Mesendoderm (in vitro differentiated cells): ENCODE results near the gene DDC. TPM values are rescaled to one million over a fixed set of nuclear protein-coding genes. Genes with fewer than 3 reads are reported as not detected.

Experiments
- DNase-seq: peaks from one replicate; pipeline ENCODE4 v3.0.0; 2013
- H2AK5ac ChIP-seq: 2 replicates; pipeline ENCODE4 v1.6.1; 2013; ENCODE audit warnings: low read length, inconsistent platforms
- H2BK120ac ChIP-seq: 2 replicates; pipeline ENCODE4 v1.6.1; 2013; ENCODE audit warnings: low read depth, mild to moderate bottlenecking, low read length, moderate library complexity, mixed read lengths
- H2BK15ac ChIP-seq: replicated peaks from 2 replicates; pipeline ENCODE4 v1.6.1; 2013; ENCODE audit warnings: low read depth, mild to moderate bottlenecking, moderate library complexity
- H2BK5ac ChIP-seq: 2 replicates; pipeline ENCODE4 v1.6.1; 2013; ENCODE audit warnings: low read length, inconsistent platforms
- H3K18ac ChIP-seq: 2 replicates; pipeline ENCODE4 v1.6.1; 2013; ENCODE audit warnings: mild to moderate bottlenecking, low read length, mixed read lengths
- H3K23ac ChIP-seq: one replicate; pipeline ENCODE4 v1.6.1; 2013; ENCODE audit warnings: low read length
- H3K27ac ChIP-seq: 2 replicates; pipeline ENCODE4 v1.5.1; 2013; ENCODE audit warnings: low read depth, mild to moderate bottlenecking, inconsistent platforms, low read length, moderate library complexity
- H3K27me3 ChIP-seq: 2 replicates; pipeline ENCODE4 v1.6.1; 2013; ENCODE audit warnings: low read length, control low read depth, mild to moderate bottlenecking, inconsistent platforms; ENCODE audit not compliant: insufficient read depth, poor library complexity
- H3K36me3 ChIP-seq: 2 replicates; pipeline ENCODE4 v1.6.1; 2013; ENCODE audit warnings: low read length, inconsistent platforms; ENCODE audit not compliant: control insufficient read depth, insufficient read depth
- H3K4ac ChIP-seq: one replicate; pipeline ENCODE4 v1.6.1; 2013; ENCODE audit warnings: low read depth, mild to moderate bottlenecking, low read length, moderate library complexity
- H3K4me1 ChIP-seq: 2 replicates; pipeline ENCODE4 v1.6.1; 2013; ENCODE audit warnings: low read depth, low read length, inconsistent platforms; ENCODE audit not compliant: control insufficient read depth
- H3K4me2 ChIP-seq: 2 replicates; pipeline ENCODE4 v1.6.1; 2013; ENCODE audit warnings: low read length
- H3K4me3 ChIP-seq: 2 replicates; pipeline ENCODE4 v1.5.1; 2013; ENCODE audit warnings: mild to moderate bottlenecking, low read length
- H3K56ac ChIP-seq: one replicate; pipeline ENCODE4 v1.6.1; 2013; ENCODE audit warnings: low read length
- H3K79me1 ChIP-seq: 2 replicates; pipeline ENCODE4 v1.6.1; 2013; ENCODE audit warnings: low read length, inconsistent platforms
- H3K79me2 ChIP-seq: 2 replicates; pipeline ENCODE4 v1.6.1; 2013; ENCODE audit warnings: mild to moderate bottlenecking, low read length; ENCODE audit not compliant: control insufficient read depth, insufficient read depth
- H3K9ac ChIP-seq: 2 replicates; pipeline ENCODE4 v1.6.1; 2013; ENCODE audit warnings: low read length, inconsistent platforms
- H4K5ac ChIP-seq: one replicate; pipeline ENCODE4 v1.6.1; 2013; ENCODE audit warnings: low read length
- H4K8ac ChIP-seq: one replicate; pipeline ENCODE4 v1.6.1; 2013; ENCODE audit warnings: low read depth, mild to moderate bottlenecking, control low read depth, low read length, moderate library complexity
- WGBS: extraction: QIAGEN DNeasy Blood & Tissue Kit; methylation state at CpG from one replicate; pipeline ENCODE4 v1.1.7; 2013; ENCODE audit warnings: low lambda C conversion rate, missing lambda C conversion rate; ENCODE audit not compliant: insufficient coverage; ENCODE audit errors: extremely low coverage; 5-methylcytosine and 5-hydroxymethylcytosine counted together
- polyA plus RNA-seq, 2 experiments: library from polyadenylated mRNA; stranded (reverse); fragments of 200-250 nt; gene quantifications; one replicate each; pipeline ENCODE4 v1.2.3, GENCODE V29; 2013

DDC gene
- polyA plus RNA-seq (2013, experiment 1 of 2) = 0.45 TPM
- 0.14 TPM for polyA plus RNA-seq (2013, experiment 2 of 2)

- H3K79me1 ChIP-seq = no peaks in the 10 kb centered on the region
- H3K27me3 ChIP-seq = no peaks in the 10 kb centered on the region
- no peaks in the 10 kb centered on the region for H3K36me3 ChIP-seq
- no peak within 1 kb of the TSS for H3K9ac ChIP-seq
- no peak within 1 kb of the TSS for H2BK120ac ChIP-seq
- no peak within 1 kb of the TSS for H2BK5ac ChIP-seq
- H2AK5ac ChIP-seq = no peak within 1 kb of the TSS
- H3K18ac ChIP-seq = no peak within 1 kb of the TSS
- H3K79me2 ChIP-seq = no peaks in the 10 kb centered on the region
- H2BK15ac ChIP-seq = no peak within 1 kb of the TSS
- H3K4ac ChIP-seq = no peak within 1 kb of the TSS
- no peak within 1 kb of the TSS for H3K4me2 ChIP-seq
- H3K27ac ChIP-seq = no peak within 1 kb of the TSS
- H3K4me3 ChIP-seq = no peak within 1 kb of the TSS
- no peak for DNase-seq
- H4K5ac ChIP-seq = no peak within 1 kb of the TSS
- no peaks in the 10 kb centered on the region for H3K4me1 ChIP-seq
- H3K23ac ChIP-seq = no peak within 1 kb of the TSS
- WGBS = no CpG with 5 or more reads among the region's 8 CpGs
- no peak within 1 kb of the TSS for H3K56ac ChIP-seq
- H4K8ac ChIP-seq = no peak within 1 kb of the TSS
Measured at GRCh38 chr7:50564640-50565558, at the start of gene DDC. Gene DDC, minus strand, starts transcription at chr7:50565405. Its CDS starts 21,320 bp downstream, at chr7:50544085.

GRCh38 chr7:50613473-50613872, 48.3 kb upstream of the DDC start:
- no peak overlapping the region for H2BK120ac ChIP-seq
- WGBS = no CpG with 5 or more reads among the region's 8 CpGs
- H3K79me1 ChIP-seq = no peaks in the 10 kb centered on the region
- H3K4me1 ChIP-seq = no peaks in the 10 kb centered on the region
- H4K8ac ChIP-seq = no peak overlapping the region
- H3K4ac ChIP-seq = no peak overlapping the region
- DNase-seq = no peak
- no peak overlapping the region for H3K9ac ChIP-seq
- no peak overlapping the region for H3K23ac ChIP-seq
- H4K5ac ChIP-seq = no peak overlapping the region
- no peak overlapping the region for H3K4me2 ChIP-seq
- H3K36me3 ChIP-seq = peaks cover 12% of the 10 kb centered on the region
- no peaks in the 10 kb centered on the region for H3K27me3 ChIP-seq
- H2BK5ac ChIP-seq = no peak overlapping the region
- H3K79me2 ChIP-seq = no peaks in the 10 kb centered on the region
- no peak overlapping the region for H3K4me3 ChIP-seq
- no peak overlapping the region for H3K27ac ChIP-seq
- no peak overlapping the region for H2AK5ac ChIP-seq
- H2BK15ac ChIP-seq = no peak overlapping the region
- no peak overlapping the region for H3K56ac ChIP-seq
- H3K18ac ChIP-seq = no peak overlapping the region

GRCh38 chr7:50612704-50613103, 47.5 kb upstream of the DDC start:
- H3K27ac ChIP-seq = no peak overlapping the region
- H3K79me2 ChIP-seq = no peaks in the 10 kb centered on the region
- no peak overlapping the region for H2BK120ac ChIP-seq
- peaks cover 12% of the 10 kb centered on the region for H3K36me3 ChIP-seq
- no peak overlapping the region for H3K23ac ChIP-seq
- no peak overlapping the region for H2BK5ac ChIP-seq
- no peak overlapping the region for H4K8ac ChIP-seq
- no peak overlapping the region for H3K4me3 ChIP-seq
- no CpG with 5 or more reads among the region's 5 CpGs for WGBS
- H3K79me1 ChIP-seq = no peaks in the 10 kb centered on the region
- no peak overlapping the region for H2AK5ac ChIP-seq
- no peak overlapping the region for H4K5ac ChIP-seq
- H3K27me3 ChIP-seq = no peaks in the 10 kb centered on the region
- H3K9ac ChIP-seq = no peak overlapping the region
- H3K18ac ChIP-seq = no peak overlapping the region
- H3K4me2 ChIP-seq = no peak overlapping the region
- no peak overlapping the region for H2BK15ac ChIP-seq
- H3K4ac ChIP-seq = no peak overlapping the region
- no peak for DNase-seq
- H3K56ac ChIP-seq = no peak overlapping the region
- H3K4me1 ChIP-seq = no peaks in the 10 kb centered on the region

GRCh38 chr7:50610521-50611277, 45.5 kb upstream of the DDC start:
- no peak overlapping the region for H2AK5ac ChIP-seq
- no peak overlapping the region for H3K9ac ChIP-seq
- no peak overlapping the region for H3K4me3 ChIP-seq
- DNase-seq = no peak
- H3K27ac ChIP-seq = no peak overlapping the region
- no peaks in the 10 kb centered on the region for H3K27me3 ChIP-seq
- H3K4me2 ChIP-seq = no peak overlapping the region
- no peak overlapping the region for H3K56ac ChIP-seq
- no peak overlapping the region for H2BK15ac ChIP-seq
- no peaks in the 10 kb centered on the region for H3K79me2 ChIP-seq
- no peak overlapping the region for H3K18ac ChIP-seq
- no peak overlapping the region for H3K4ac ChIP-seq
- H3K4me1 ChIP-seq = no peaks in the 10 kb centered on the region
- no peak overlapping the region for H2BK120ac ChIP-seq
- H3K79me1 ChIP-seq = no peaks in the 10 kb centered on the region
- H3K36me3 ChIP-seq = peaks cover 13% of the 10 kb centered on the region
- no peak overlapping the region for H4K5ac ChIP-seq
- H2BK5ac ChIP-seq = no peak overlapping the region
- no peak overlapping the region for H4K8ac ChIP-seq
- no CpG with 5 or more reads among the region's 6 CpGs for WGBS
- no peak overlapping the region for H3K23ac ChIP-seq

GRCh38 chr7:50608196-50608906, 43.1 kb upstream of the DDC start:
- no peak overlapping the region for H2BK15ac ChIP-seq
- H3K23ac ChIP-seq = no peak overlapping the region
- H3K27me3 ChIP-seq = no peaks in the 10 kb centered on the region
- no peak overlapping the region for H3K4me3 ChIP-seq
- no peak for DNase-seq
- H4K8ac ChIP-seq = no peak overlapping the region
- no peak overlapping the region for H3K9ac ChIP-seq
- WGBS = no CpG with 5 or more reads among the region's 9 CpGs
- H3K4me1 ChIP-seq = no peaks in the 10 kb centered on the region
- no peak overlapping the region for H4K5ac ChIP-seq
- H3K79me1 ChIP-seq = no peaks in the 10 kb centered on the region
- H3K27ac ChIP-seq = no peak overlapping the region
- H2BK120ac ChIP-seq = no peak overlapping the region
- no peak overlapping the region for H2AK5ac ChIP-seq
- H2BK5ac ChIP-seq = no peak overlapping the region
- H3K4ac ChIP-seq = no peak overlapping the region
- no peak overlapping the region for H3K4me2 ChIP-seq
- peaks cover 10% of the 10 kb centered on the region for H3K36me3 ChIP-seq
- no peak overlapping the region for H3K56ac ChIP-seq
- no peaks in the 10 kb centered on the region for H3K79me2 ChIP-seq
- no peak overlapping the region for H3K18ac ChIP-seq
